Hepatocyte (in vitro differentiated cells): ENCODE measurements around the gene MAN2A1. TPM values are rescaled to one million over a fixed set of nuclear protein-coding genes. Genes with fewer than 3 reads are reported as not detected.
A peak's percentile ranks its signal among the peaks of the same experiment; 100 is the strongest.

Experiments used
- DNase-seq: peaks from one replicate; pipeline ENCODE4 v3.0.0-alpha.2; 2016; ENCODE audit warnings: low spot score
- H2AFZ ChIP-seq: fragments of 200-600 bp; sonication (generic); 2 replicates; pipeline ENCODE4 v1.6.0; 2016; ENCODE audit warnings: antibody characterized with exemption, mild to moderate bottlenecking
- H3K27ac ChIP-seq: fragments of 200-600 bp; sonication (generic); 2 replicates; pipeline ENCODE4 v1.5.1; 2016; ENCODE audit warnings: mild to moderate bottlenecking
- H3K27me3 ChIP-seq: fragments of 200-600 bp; sonication (generic); 2 replicates; pipeline ENCODE4 v1.6.1; 2016
- H3K36me3 ChIP-seq: fragments of 200-600 bp; sonication (generic); replicated peaks from 2 replicates; pipeline ENCODE4 v1.5.1; 2016; ENCODE audit warnings: low read depth; ENCODE audit not compliant: insufficient read depth
- H3K4me1 ChIP-seq: fragments of 200-600 bp; sonication (generic); 2 replicates; pipeline ENCODE4 v1.5.1; 2016; ENCODE audit warnings: mild to moderate bottlenecking, moderate library complexity; ENCODE audit not compliant: insufficient read depth
- H3K4me2 ChIP-seq: fragments of 200-600 bp; sonication (generic); 2 replicates; pipeline ENCODE4 v1.6.0; 2016
- H3K4me3 ChIP-seq: fragments of 200-600 bp; sonication (generic); 2 replicates; pipeline ENCODE4 v1.5.1; 2016; ENCODE audit warnings: mild to moderate bottlenecking
- H3K79me2 ChIP-seq: fragments of 200-600 bp; sonication (generic); 2 replicates; pipeline ENCODE4 v1.6.0; 2017; ENCODE audit warnings: mild to moderate bottlenecking
- H3K9me2 ChIP-seq: fragments of 200-600 bp; sonication (generic); replicated peaks from 2 replicates; pipeline ENCODE4 v1.6.0; 2017; ENCODE audit warnings: mild to moderate bottlenecking; ENCODE audit not compliant: insufficient read depth
- H3K9me3 ChIP-seq: fragments of 200-600 bp; sonication (generic); 2 replicates; pipeline ENCODE4 v1.5.1; 2016; ENCODE audit warnings: low read depth, mild to moderate bottlenecking
- H4K20me1 ChIP-seq: fragments of 200-600 bp; sonication (generic); 2 replicates; pipeline ENCODE4 v1.6.0; 2016; ENCODE audit warnings: mild to moderate bottlenecking; ENCODE audit not compliant: insufficient read depth, poor library complexity, severe bottlenecking
- CTCF ChIP-seq: fragments of 200-600 bp; sonication (generic); IDR thresholded peaks from 2 replicates; pipeline ENCODE4 v1.5.1; 2016; ENCODE audit warnings: antibody characterized with exemption, mild to moderate bottlenecking; ENCODE audit not compliant: poor library complexity
- EZH2 ChIP-seq: fragments of 200-600 bp; sonication (generic); IDR thresholded peaks from 2 replicates; pipeline ENCODE4 v1.6.1; 2016; ENCODE audit warnings: antibody characterized with exemption, mild to moderate bottlenecking, borderline replicate concordance
- EZH2phosphoT487 ChIP-seq: fragments of 200-600 bp; sonication (generic); IDR thresholded peaks from one replicate; pipeline ENCODE4 v1.6.1; 2018; ENCODE audit warnings: antibody characterized with exemption, mild to moderate bottlenecking, low read depth, moderate library complexity; ENCODE audit not compliant: unreplicated experiment, severe bottlenecking
- WGBS: methylation state at CpG from one replicate; pipeline ENCODE4 v1.1.6; 2016; ENCODE audit warnings: low lambda C conversion rate; ENCODE audit errors: missing lambda C conversion rate; 5-methylcytosine and 5-hydroxymethylcytosine counted together
- polyA plus RNA-seq: library from polyadenylated mRNA; unstranded; fragments of >200 nt; fragmentation: Nextera tagmentation; extraction: Ambion mirVana; gene quantifications from 2 replicates; pipeline ENCODE4 v1.2.1, GENCODE V29; 2016
- total RNA-seq: library from RNA; depleted of rRNA; stranded (reverse); fragments of >200 nt; gene quantifications from 2 replicates; pipeline ENCODE4 v1.2.3, GENCODE V29; 2014

Gene MAN2A1
- total and polyA plus RNA-seq, 2 experiments from 2014 or later: 31.5 to 150 TPM

GRCh38 chr5:109697339-109697738, 7.6 kb downstream of the MAN2A1 start:
- no peak for DNase-seq
- Histone ChIP-seq H3K9me3 (no peaks in the 10 kb centered on the region), H4K20me1 (peaks cover 60% of the 10 kb centered on the region), H2AFZ (no peak overlapping the region), H3K79me2 (peaks cover 100% of the 10 kb centered on the region), H3K4me1 (peaks cover 39% of the 10 kb centered on the region), H3K4me2 (no peak overlapping the region), H3K9me2 (no peaks in the 10 kb centered on the region), H3K27ac (no peak overlapping the region), H3K36me3 (no peaks in the 10 kb centered on the region), H3K27me3 (no peaks in the 10 kb centered on the region), H3K4me3 (no peak overlapping the region)
- TF ChIP-seq EZH2phosphoT487 (no peak), CTCF (no peak), EZH2 (no peak)
- 93% methylated on average over 1 of the region's 1 CpG for WGBS

- no peak overlapping the region for H3K27ac ChIP-seq
- H3K9me2 ChIP-seq: no peaks in the 10 kb centered on the region
- peaks cover 100% of the 10 kb centered on the region for H3K79me2 ChIP-seq
- no peak for DNase-seq
- TF ChIP-seq EZH2 (no peak), CTCF (no peak)
- no peak overlapping the region for H2AFZ ChIP-seq
- no peaks in the 10 kb centered on the region for H3K9me3 ChIP-seq
- 86% methylated on average over 3 of the region's 3 CpGs for WGBS
- no peaks in the 10 kb centered on the region for H3K27me3 ChIP-seq
- no peak overlapping the region for H3K4me3 ChIP-seq
- no peaks in the 10 kb centered on the region for H3K36me3 ChIP-seq
- no peak overlapping the region for H3K4me2 ChIP-seq
- H3K4me1 ChIP-seq: peaks cover 8% of the 10 kb centered on the region
- H4K20me1 ChIP-seq: peaks cover 44% of the 10 kb centered on the region
Observed at GRCh38 chr5:109700516-109701153, 10.9 kb downstream of the MAN2A1 start.

- no peak overlapping the region for H2AFZ ChIP-seq
- H3K4me3 ChIP-seq: no peak overlapping the region
- H3K9me2 ChIP-seq: no peaks in the 10 kb centered on the region
- H3K36me3 ChIP-seq: no peaks in the 10 kb centered on the region
- H3K27ac ChIP-seq: peak overlapping the region; percentile 13
- peaks cover 6% of the 10 kb centered on the region for H3K4me1 ChIP-seq
- 87% methylated on average over 2 of the region's 2 CpGs for WGBS
- H3K4me2 ChIP-seq: no peak overlapping the region
- no peak for DNase-seq
- peaks cover 43% of the 10 kb centered on the region for H4K20me1 ChIP-seq
- no peaks in the 10 kb centered on the region for H3K27me3 ChIP-seq
- peaks cover 100% of the 10 kb centered on the region for H3K79me2 ChIP-seq
- TF ChIP-seq EZH2: no peak
- no peak for TF ChIP-seq CTCF
- TF ChIP-seq EZH2phosphoT487: no peak
- H3K9me3 ChIP-seq: no peaks in the 10 kb centered on the region
Observed at GRCh38 chr5:109701252-109701651, 11.5 kb downstream of the MAN2A1 start.

- H3K27ac ChIP-seq: peak overlapping the region; percentile 13
- no peak for DNase-seq
- no peaks in the 10 kb centered on the region for H3K27me3 ChIP-seq
- H3K79me2 ChIP-seq: peaks cover 100% of the 10 kb centered on the region
- TF ChIP-seq CTCF: no peak
- TF ChIP-seq EZH2phosphoT487: no peak
- TF ChIP-seq EZH2: no peak
- WGBS: 56% methylated on average over 2 of the region's 2 CpGs
- no peak overlapping the region for H2AFZ ChIP-seq
- H3K4me2 ChIP-seq: no peak overlapping the region
- peaks cover 43% of the 10 kb centered on the region for H4K20me1 ChIP-seq
- peaks cover 6% of the 10 kb centered on the region for H3K4me1 ChIP-seq
- no peaks in the 10 kb centered on the region for H3K9me3 ChIP-seq
- no peaks in the 10 kb centered on the region for H3K36me3 ChIP-seq
- no peaks in the 10 kb centered on the region for H3K9me2 ChIP-seq
- no peak overlapping the region for H3K4me3 ChIP-seq
Observed at GRCh38 chr5:109701792-109702191, 12.1 kb downstream of the MAN2A1 start.
